Keratinocyte (primary cell): Measurements from ENCODE around the gene MT1E. TPM values are rescaled to one million over a fixed set of nuclear protein-coding genes. Genes with fewer than 3 reads are reported as not detected.

Experiments used
- DNase-seq: peaks from one replicate; pipeline ENCODE4 v3.0.0-alpha.2; 2011; ENCODE audit warnings: low read depth, missing footprints, low spot score
- FAIRE-seq: peaks from 2 replicates; lab custom pipeline; 2011; peaks lifted over from hg19 to GRCh38; lab: Jason Lieb, UNC
- H2AFZ ChIP-seq: 2 replicates; pipeline ENCODE4 v1.6.0; 2012; ENCODE audit warnings: low read length, control low read depth, inconsistent platforms; ENCODE audit not compliant: control insufficient read depth
- H3K27ac ChIP-seq: 2 replicates; pipeline ENCODE4 v1.5.1; 2011; ENCODE audit warnings: low read length; ENCODE audit not compliant: control insufficient read depth, insufficient read depth
- H3K27me3 ChIP-seq: 3 replicates; pipeline ENCODE4 v1.6.0; 2011; ENCODE audit warnings: low read length; ENCODE audit not compliant: control insufficient read depth, insufficient read depth; ENCODE audit errors: extremely low read depth
- H3K36me3 ChIP-seq, 2 experiments: 2 replicates in 1 of 2; 3 replicates in 1 of 2; pipeline ENCODE4 v1.5.1; 2011; ENCODE audit warnings: low read length in 2 of 2, mild to moderate bottlenecking in 1 of 2; ENCODE audit not compliant: control insufficient read depth in 2 of 2, insufficient read depth in 2 of 2; ENCODE audit errors: extremely low read depth in 1 of 2
- H3K4me1 ChIP-seq: 3 replicates; pipeline ENCODE4 v1.5.1; 2011; ENCODE audit warnings: low read length; ENCODE audit not compliant: control insufficient read depth, insufficient read depth; ENCODE audit errors: extremely low read depth
- H3K4me2 ChIP-seq: 3 replicates; pipeline ENCODE4 v1.6.0; 2011; ENCODE audit warnings: low read depth, low read length; ENCODE audit not compliant: control insufficient read depth, insufficient read depth; ENCODE audit errors: extremely low read depth
- H3K4me3 ChIP-seq, 3 experiments: fragments of 200-600 bp in 1 of 3; sonication (generic) in 1 of 3; 2 replicates in 2 of 3; 3 replicates in 1 of 3; pipeline ENCODE4 v1.5.1; 2011 to 2016; ENCODE audit warnings: low read length in 3 of 3, mild to moderate bottlenecking in 3 of 3, control low read depth in 2 of 3, inconsistent platforms in 1 of 3, low read depth in 1 of 3, mixed read lengths in 1 of 3, mixed run types in 1 of 3, moderate library complexity in 1 of 3; ENCODE audit not compliant: control insufficient read depth in 2 of 3, insufficient read depth in 2 of 3; ENCODE audit errors: extremely low read depth in 1 of 3
- H3K79me2 ChIP-seq: 2 replicates; pipeline ENCODE4 v1.6.0; 2012; ENCODE audit warnings: low read length; ENCODE audit not compliant: control insufficient read depth, insufficient read depth
- H3K9ac ChIP-seq: 3 replicates; pipeline ENCODE4 v1.6.0; 2011; ENCODE audit warnings: low read length; ENCODE audit not compliant: control insufficient read depth, insufficient read depth; ENCODE audit errors: extremely low read depth
- H3K9me1 ChIP-seq: 3 replicates; pipeline ENCODE4 v1.6.0; 2011; ENCODE audit warnings: low read length; ENCODE audit not compliant: control insufficient read depth, insufficient read depth; ENCODE audit errors: extremely low read depth
- H3K9me3 ChIP-seq: 2 replicates; pipeline ENCODE4 v1.5.1; 2012; ENCODE audit warnings: low read depth, low read length; ENCODE audit not compliant: control insufficient read depth
- H4K20me1 ChIP-seq: 3 replicates; pipeline ENCODE4 v1.6.0; 2011; ENCODE audit warnings: low read length; ENCODE audit not compliant: control insufficient read depth, insufficient read depth; ENCODE audit errors: extremely low read depth
- EZH2 ChIP-seq: IDR thresholded peaks from one replicate; pipeline ENCODE4 v1.6.1; 2012; ENCODE audit warnings: inconsistent platforms, mild to moderate bottlenecking, low read length, moderate library complexity
- dilution Hi-C: fragments of 300-500 bp; cut with MboI; formaldehyde crosslinking; loops from one replicate; pipeline ENCODE4 v1.7.0; 2020; ENCODE audit warnings: low sequenced_read_pairs; ENCODE audit not compliant: extremely low pct_ligation_motif_present
- polyA plus RNA-seq, 5 experiments: library from polyadenylated mRNA; depleted of rRNA in 3 of 5; stranded (reverse) in 3 of 5; stranded (forward) in 1 of 5; unstranded in 1 of 5; fragments of >200 nt; gene quantifications; 1 replicate in 1 of 5; 2 replicates in 3 of 5; 3 replicates in 1 of 5; pipeline versions ENCODE4 v1.2.1 to v1.2.3, GENCODE V29; 2011 to 2012; ENCODE audit warnings: missing spikeins in 2 of 5, low read depth in 1 of 5, low replicate concordance in 1 of 5
- TF ChIP-seq, protein P1 (sequence below), 3 experiments: IDR thresholded peaks in 1 of 3; conservative IDR thresholded peaks in 1 of 3; optimal IDR thresholded peaks in 1 of 3; 2 replicates in 2 of 3; 3 replicates in 1 of 3; pipeline versions ENCODE3 to v1.5.1; 2011; ENCODE audit warnings: low read length in 3 of 3, mild to moderate bottlenecking in 3 of 3, moderate library complexity in 2 of 3, control low read depth in 1 of 3, inconsistent platforms in 1 of 3; ENCODE audit not compliant: insufficient read depth in 2 of 3; ENCODE audit errors: extremely low read depth in 1 of 3

Gene MT1E
- polyA plus RNA-seq, 1 donor (not counting 4 experiments of a cell fraction or from before 2014, with no cell fraction given), result 394 TPM

DNA sequence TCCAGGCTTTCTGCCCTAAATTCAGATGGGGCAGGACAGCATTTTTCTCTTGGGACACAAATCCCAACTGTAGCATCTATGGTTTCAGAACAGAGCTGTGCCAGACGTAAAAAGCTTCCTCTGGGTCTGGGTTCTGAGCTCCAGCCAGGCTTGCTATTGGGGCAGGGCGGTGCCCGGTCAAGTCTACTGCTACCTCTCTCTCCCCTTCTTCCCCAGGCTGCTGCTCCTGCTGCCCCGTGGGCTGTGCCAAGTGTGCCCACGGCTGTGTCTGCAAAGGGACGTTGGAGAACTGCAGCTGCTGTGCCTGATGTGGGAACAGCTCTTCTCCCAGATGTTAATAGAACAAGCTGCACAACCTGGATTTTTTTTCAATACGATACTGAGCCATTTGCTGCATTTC lies 8.0 kb downstream of the MT1E start:
- H3K27me3 ChIP-seq, result peaks cover 52% of the 10 kb centered on the region
- TF ChIP-seq, protein P1, sequence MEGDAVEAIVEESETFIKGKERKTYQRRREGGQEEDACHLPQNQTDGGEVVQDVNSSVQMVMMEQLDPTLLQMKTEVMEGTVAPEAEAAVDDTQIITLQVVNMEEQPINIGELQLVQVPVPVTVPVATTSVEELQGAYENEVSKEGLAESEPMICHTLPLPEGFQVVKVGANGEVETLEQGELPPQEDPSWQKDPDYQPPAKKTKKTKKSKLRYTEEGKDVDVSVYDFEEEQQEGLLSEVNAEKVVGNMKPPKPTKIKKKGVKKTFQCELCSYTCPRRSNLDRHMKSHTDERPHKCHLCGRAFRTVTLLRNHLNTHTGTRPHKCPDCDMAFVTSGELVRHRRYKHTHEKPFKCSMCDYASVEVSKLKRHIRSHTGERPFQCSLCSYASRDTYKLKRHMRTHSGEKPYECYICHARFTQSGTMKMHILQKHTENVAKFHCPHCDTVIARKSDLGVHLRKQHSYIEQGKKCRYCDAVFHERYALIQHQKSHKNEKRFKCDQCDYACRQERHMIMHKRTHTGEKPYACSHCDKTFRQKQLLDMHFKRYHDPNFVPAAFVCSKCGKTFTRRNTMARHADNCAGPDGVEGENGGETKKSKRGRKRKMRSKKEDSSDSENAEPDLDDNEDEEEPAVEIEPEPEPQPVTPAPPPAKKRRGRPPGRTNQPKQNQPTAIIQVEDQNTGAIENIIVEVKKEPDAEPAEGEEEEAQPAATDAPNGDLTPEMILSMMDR (optimal IDR thresholded peaks at IDR 0.05 in 1 of 3, IDR thresholded peaks at IDR 0.05 in 1 of 3, conservative IDR thresholded peaks at IDR 0.05 in 1 of 3; ENCODE audit: extremely low read depth in 1 of 3, insufficient read depth in 2 of 3, low read length in 3 of 3), result no peak
- peak; percentile 17 for TF ChIP-seq EZH2
- FAIRE-seq (no peak), DNase-seq (no peak)
- H3K79me2 ChIP-seq, result no peaks in the 10 kb centered on the region
- dilution Hi-C loops, result no loop called here
- H3K9me3 ChIP-seq, result no peaks in the 10 kb centered on the region
- peaks cover 1% of the 10 kb centered on the region for H4K20me1 ChIP-seq
- H3K9ac ChIP-seq, result no peak overlapping the region
- peaks cover 4% of the 10 kb centered on the region for H3K4me1 ChIP-seq
- H3K36me3 ChIP-seq, result no peaks in the 10 kb centered on the region
- no peak overlapping the region for H2AFZ ChIP-seq
- no peaks in the 10 kb centered on the region for H3K9me1 ChIP-seq
- H3K4me2 ChIP-seq, result no peak overlapping the region
- H3K27ac ChIP-seq, result no peak overlapping the region
- H3K4me3 ChIP-seq, result no peak overlapping the region

DNA sequence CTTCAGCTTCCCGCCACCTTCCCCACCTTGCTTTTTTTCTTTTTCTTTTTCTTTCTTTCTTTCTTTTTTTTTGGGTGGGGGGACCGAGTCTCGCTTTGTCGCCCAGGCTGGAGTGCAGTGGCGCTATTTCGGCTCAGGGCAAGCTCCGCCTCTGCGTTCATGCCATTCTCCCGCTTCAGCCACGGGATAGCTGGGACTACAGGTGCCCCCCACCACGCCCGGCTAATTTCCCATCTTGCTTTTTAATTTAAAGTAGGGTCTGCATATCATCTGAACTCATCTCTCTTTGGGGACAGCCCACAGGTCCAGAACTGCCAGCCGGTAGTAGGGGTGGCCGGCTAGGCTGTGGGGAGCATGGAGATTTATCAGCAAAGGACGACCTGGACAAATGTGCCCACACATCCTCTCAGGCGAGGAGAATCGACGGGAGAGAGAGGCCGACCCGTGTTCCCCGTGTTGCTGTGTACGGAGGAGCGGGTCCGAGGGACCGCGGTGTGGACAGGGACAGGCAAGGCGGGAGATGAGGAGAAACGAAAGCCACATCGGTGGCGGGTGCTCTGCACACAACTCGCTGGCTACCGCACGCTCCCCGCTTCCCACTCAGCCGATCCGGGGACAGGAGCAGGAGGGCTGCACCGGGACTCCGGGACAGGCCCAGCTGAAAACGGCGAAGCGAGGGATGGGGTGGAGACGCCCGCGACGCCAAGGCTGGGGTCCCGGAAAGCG lies 9.3 kb downstream of the MT1E start:
- Histone ChIP-seq H3K9me3 (no peaks in the 10 kb centered on the region), H4K20me1 (no peaks in the 10 kb centered on the region), H3K27ac (no peak overlapping the region), H3K9me1 (no peaks in the 10 kb centered on the region), H3K4me3 (no peak overlapping the region), H3K36me3 (no peaks in the 10 kb centered on the region), H3K79me2 (no peaks in the 10 kb centered on the region), H3K4me1 (peaks cover 4% of the 10 kb centered on the region), H2AFZ (no peak overlapping the region), H3K27me3 (peaks cover 60% of the 10 kb centered on the region), H3K9ac (no peak overlapping the region), H3K4me2 (no peak overlapping the region)
- TF ChIP-seq EZH2, result no peak
- TF ChIP-seq, protein P1 (optimal IDR thresholded peaks at IDR 0.05 in 1 of 3, IDR thresholded peaks at IDR 0.05 in 1 of 3, conservative IDR thresholded peaks at IDR 0.05 in 1 of 3; ENCODE audit: extremely low read depth in 1 of 3, insufficient read depth in 2 of 3, low read length in 3 of 3), result no peak
- no peak for DNase-seq
- dilution Hi-C loops, result no loop called here
- FAIRE-seq, result no peak
